HG03060 (cell line): ENCODE measurements around the gene GTPBP2.
"Not testable (repeated sequence)": the region's sequence is repeated elsewhere in the genome, so short reads cannot be mapped to it uniquely, and the experiment has no call there.

Experiments
- ATAC-seq: cut with Tn5 transposase; IDR thresholded peaks from one replicate; pipeline ENCODE4 v1.9.1; 2021; ENCODE audit warnings: low read depth, moderate number of reproducible peaks; ENCODE audit not compliant: unreplicated experiment

The GTPBP2 gene

GRCh38 chr6:43658161-43658560 lies 29.1 kb upstream of the GTPBP2 start:
- no peak for ATAC-seq

GRCh38 chr6:43657221-43657802 lies 28.2 kb upstream of the GTPBP2 start:
- no peak for ATAC-seq

- not testable (repeated sequence) for ATAC-seq
Observed at GRCh38 chr6:43652822-43653221, 23.8 kb upstream of the GTPBP2 start.

GRCh38 chr6:43648248-43648647 lies 19.2 kb upstream of the GTPBP2 start:
- no peak for ATAC-seq

GRCh38 chr6:43647613-43648012 lies 18.5 kb upstream of the GTPBP2 start:
- ATAC-seq, result no peak

GRCh38 chr6:43645613-43645964 lies 16.5 kb upstream of the GTPBP2 start:
- ATAC-seq, result no peak

GRCh38 chr6:43644940-43645612 lies 16.0 kb upstream of the GTPBP2 start, which contains the start of gene RSPH9:
Gene RSPH9, plus strand, starts transcription at chr6:43645036. Its CDS starts 63 bp downstream, at chr6:43645099.
- no peak for ATAC-seq

- no peak for ATAC-seq
Observed at GRCh38 chr6:43639984-43640800, 11.1 kb upstream of the GTPBP2 start.

GRCh38 chr6:43636308-43636659 lies 7.2 kb upstream of the GTPBP2 start:
- ATAC-seq, result no peak

- peak; percentile 64 for ATAC-seq
Observed at GRCh38 chr6:43635387-43636307, 6.6 kb upstream of the GTPBP2 start, which contains the start of gene MAD2L1BP. Gene MAD2L1BP, plus strand, starts transcription at chr6:43635840. Its CDS starts 36 bp downstream, at chr6:43635876.

GRCh38 chr6:43634702-43635303 lies 5.7 kb upstream of the GTPBP2 start:
- no peak for ATAC-seq

GRCh38 chr6:43633002-43633401 lies 3.9 kb upstream of the GTPBP2 start:
- ATAC-seq, result not testable (repeated sequence)

- ATAC-seq, result no peak
Observed at GRCh38 chr6:43630980-43631619, 2.0 kb upstream of the GTPBP2 start.

GRCh38 chr6:43629505-43630300 lies 639 bp upstream of the GTPBP2 start:
- peak; percentile 74 for ATAC-seq

GRCh38 chr6:43628393-43629103 lies 516 bp downstream of the GTPBP2 start:
- no peak for ATAC-seq

- ATAC-seq, result no peak
Observed at GRCh38 chr6:43627008-43627825, 1.8 kb downstream of the GTPBP2 start.

- ATAC-seq, result no peak
Observed at GRCh38 chr6:43625393-43625992, 3.6 kb downstream of the GTPBP2 start.
